ENCODE results near the gene KRTAP4-8.

DNA sequence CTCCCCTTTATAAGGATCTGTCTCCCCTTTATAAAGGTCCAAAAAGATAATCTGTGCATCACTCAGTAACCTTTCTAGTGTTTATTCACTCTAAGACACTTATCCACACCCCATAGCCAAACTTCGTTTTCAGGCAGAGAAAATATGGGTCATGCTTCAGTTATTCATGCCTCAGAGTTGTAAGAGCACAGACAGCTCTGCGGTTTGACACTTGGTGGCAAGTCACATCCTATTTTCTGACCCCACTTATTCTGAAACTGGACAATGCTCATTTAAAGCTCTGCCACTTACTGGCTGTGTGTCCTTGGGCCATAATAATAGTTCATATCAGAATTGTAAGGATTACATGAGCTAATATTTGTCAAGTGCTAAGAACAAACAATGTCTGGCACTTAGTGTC is 48.8 kb downstream of the KRTAP4-8 start:
- TF ChIP-seq, protein P1, sequence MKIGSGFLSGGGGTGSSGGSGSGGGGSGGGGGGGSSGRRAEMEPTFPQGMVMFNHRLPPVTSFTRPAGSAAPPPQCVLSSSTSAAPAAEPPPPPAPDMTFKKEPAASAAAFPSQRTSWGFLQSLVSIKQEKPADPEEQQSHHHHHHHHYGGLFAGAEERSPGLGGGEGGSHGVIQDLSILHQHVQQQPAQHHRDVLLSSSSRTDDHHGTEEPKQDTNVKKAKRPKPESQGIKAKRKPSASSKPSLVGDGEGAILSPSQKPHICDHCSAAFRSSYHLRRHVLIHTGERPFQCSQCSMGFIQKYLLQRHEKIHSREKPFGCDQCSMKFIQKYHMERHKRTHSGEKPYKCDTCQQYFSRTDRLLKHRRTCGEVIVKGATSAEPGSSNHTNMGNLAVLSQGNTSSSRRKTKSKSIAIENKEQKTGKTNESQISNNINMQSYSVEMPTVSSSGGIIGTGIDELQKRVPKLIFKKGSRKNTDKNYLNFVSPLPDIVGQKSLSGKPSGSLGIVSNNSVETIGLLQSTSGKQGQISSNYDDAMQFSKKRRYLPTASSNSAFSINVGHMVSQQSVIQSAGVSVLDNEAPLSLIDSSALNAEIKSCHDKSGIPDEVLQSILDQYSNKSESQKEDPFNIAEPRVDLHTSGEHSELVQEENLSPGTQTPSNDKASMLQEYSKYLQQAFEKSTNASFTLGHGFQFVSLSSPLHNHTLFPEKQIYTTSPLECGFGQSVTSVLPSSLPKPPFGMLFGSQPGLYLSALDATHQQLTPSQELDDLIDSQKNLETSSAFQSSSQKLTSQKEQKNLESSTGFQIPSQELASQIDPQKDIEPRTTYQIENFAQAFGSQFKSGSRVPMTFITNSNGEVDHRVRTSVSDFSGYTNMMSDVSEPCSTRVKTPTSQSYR (CRISPR knock-in tag; IDR thresholded peaks at IDR 0.05), result no peak
- TF ChIP-seq CTCF (IDR thresholded peaks at IDR 0.05), result no peak
